Common myeloid progenitor, CD34-positive (primary cell): ENCODE results near the gene MORN1.
A peak's percentile ranks its signal among the peaks of the same experiment; 100 is the strongest.

Experiments
- CTCF ChIA-PET: fragments of 350-600 bp; sonication (Branson Sonifier 250); formaldehyde crosslinking; loops from one replicate; lab custom pipeline; 2021; ENCODE audit warnings: antibody characterized with exemption; lab: Charles Lee
- POLR2A ChIA-PET: fragments of 350-600 bp; sonication (Branson Sonifier 250); formaldehyde crosslinking; loops from one replicate; lab custom pipeline; 2021; ENCODE audit warnings: antibody characterized with exemption; lab: Charles Lee
- DNase-seq, 3 donors: peaks; one replicate each; pipeline versions ENCODE4 v3.0.0 to v3.0.0-alpha.2; 2013
- H3K27ac ChIP-seq, 2 experiments: 1 replicate in 1 of 2; 2 replicates in 1 of 2; pipeline ENCODE4 v1.7.0; 2013; ENCODE audit warnings: inconsistent platforms in 2 of 2, low read length in 2 of 2, mild to moderate bottlenecking in 2 of 2, low read depth in 1 of 2, moderate library complexity in 1 of 2; ENCODE audit not compliant: severe bottlenecking in 2 of 2, insufficient read depth in 1 of 2, poor library complexity in 1 of 2
- H3K27me3 ChIP-seq, 5 experiments: replicated peaks in 2 of 5; 1 replicate in 3 of 5; 2 replicates in 2 of 5; pipeline versions ENCODE4 v1.6.1 to v1.7.0; 2013; ENCODE audit warnings: low read length in 4 of 5, mild to moderate bottlenecking in 2 of 5, moderate library complexity in 2 of 5, inconsistent platforms in 1 of 5; ENCODE audit not compliant: insufficient read depth in 5 of 5, control insufficient read depth in 4 of 5
- H3K36me3 ChIP-seq, 4 experiments: 1 replicate in 2 of 4; 2 replicates in 2 of 4; pipeline versions ENCODE4 v1.6.1 to v1.7.0; 2013; ENCODE audit warnings: low read length in 3 of 4, control low read depth in 1 of 4, mild to moderate bottlenecking in 1 of 4; ENCODE audit not compliant: control insufficient read depth in 4 of 4, insufficient read depth in 4 of 4
- H3K4me1 ChIP-seq, 4 experiments: 1 replicate in 3 of 4; 2 replicates in 1 of 4; pipeline versions ENCODE4 v1.6.1 to v1.7.1; 2013; ENCODE audit warnings: low read length in 3 of 4, mild to moderate bottlenecking in 3 of 4, control low read depth in 1 of 4, inconsistent platforms in 1 of 4, moderate library complexity in 1 of 4; ENCODE audit not compliant: control insufficient read depth in 4 of 4, insufficient read depth in 4 of 4; ENCODE audit errors: control extremely low read depth in 1 of 4
- H3K4me3 ChIP-seq, 7 experiments: 1 replicate in 4 of 7; 2 replicates in 3 of 7; pipeline versions ENCODE4 v1.5.1 to v1.7.0; 2013; ENCODE audit warnings: mild to moderate bottlenecking in 7 of 7, low read length in 6 of 7, moderate library complexity in 6 of 7, inconsistent platforms in 2 of 7, low read depth in 2 of 7, control low read depth in 1 of 7; ENCODE audit not compliant: insufficient read depth in 4 of 7, control insufficient read depth in 1 of 7; ENCODE audit errors: extremely low read depth in 1 of 7
- H3K9me3 ChIP-seq, 5 experiments: 1 replicate in 4 of 5; 2 replicates in 1 of 5; pipeline versions ENCODE4 v1.6.1 to v1.7.1; 2013; ENCODE audit warnings: low read length in 4 of 5, mild to moderate bottlenecking in 2 of 5, inconsistent platforms in 1 of 5, low read depth in 1 of 5, moderate library complexity in 1 of 5; ENCODE audit not compliant: control insufficient read depth in 4 of 5, insufficient read depth in 2 of 5; ENCODE audit errors: control extremely low read depth in 1 of 5
- WGBS: methylation state at CpG from one replicate; pipeline ENCODE4 v1.1.5; 2013; ENCODE audit not compliant: insufficient coverage; 5-methylcytosine and 5-hydroxymethylcytosine counted together

Gene MORN1

GRCh38 chr1:2284932-2285331, 106.4 kb downstream of the MORN1 start:
- Histone ChIP-seq H3K36me3 (peaks cover 0 to 3% (median 0%) of the 10 kb centered on the region in 4 experiments), H3K9me3 (no peaks in the 10 kb centered on the region), H3K4me1 (peaks cover 4 to 31% (median 26%) of the 10 kb centered on the region in 4 experiments), H3K4me3 (no peak overlapping the region), H3K27me3 (no peaks in the 10 kb centered on the region), H3K27ac (no peak overlapping the region)
- ChIA-PET POLR2A (interaction anchor here (1.0 kb wide), 1 partner anchor 9 kb away, joined by 3 read pairs; no protein-coding TSS in a partner anchor), CTCF (interaction anchor here (1.2 kb wide), 1 partner anchor 109 kb away, joined by 3 read pairs; no protein-coding TSS in a partner anchor)
- no peak for DNase-seq
- 98% methylated on average over 8 of the region's 9 CpGs for WGBS

- no peak overlapping the region for H3K27ac ChIP-seq
- 92% methylated on average over 21 of the region's 27 CpGs for WGBS
Measured at GRCh38 chr1:2283991-2284895, 107.1 kb downstream of the MORN1 start.

GRCh38 chr1:2283371-2283990, 107.9 kb downstream of the MORN1 start:
- H3K9me3 ChIP-seq = no peaks in the 10 kb centered on the region

More at GRCh38 chr1:2283991-2284895, 107.1 kb downstream of the MORN1 start:
- no peak for DNase-seq
- no peaks in the 10 kb centered on the region for H3K9me3 ChIP-seq
- CTCF ChIA-PET = interaction anchor here (1.2 kb wide), 1 partner anchor 109 kb away, joined by 3 read pairs; no protein-coding TSS in a partner anchor
- POLR2A ChIA-PET = interaction anchor here (0.9 to 1.4 kb wide), 3 partner anchors 8 to 28 kb away, joined by 3 to 6 read pairs (median 4); no protein-coding TSS in a partner anchor
- peaks cover 0 to 3% (median 0%) of the 10 kb centered on the region in 4 experiments for H3K36me3 ChIP-seq
- H3K27me3 ChIP-seq = no peaks in the 10 kb centered on the region
- H3K4me1 ChIP-seq = peaks cover 4 to 31% (median 27%) of the 10 kb centered on the region in 4 experiments
- H3K4me3 ChIP-seq = no peak overlapping the region

GRCh38 chr1:2282556-2283270, 108.6 kb downstream of the MORN1 start:
- POLR2A ChIA-PET = interaction anchor here (1.4 kb wide), 1 partner anchor 18 kb away, joined by 6 read pairs; no protein-coding TSS in a partner anchor
- CTCF ChIA-PET = no interaction called here
- 98% methylated on average over 28 of the region's 29 CpGs for WGBS

More at GRCh38 chr1:2283371-2283990, 107.9 kb downstream of the MORN1 start:
- DNase-seq = no peak
- Histone ChIP-seq H3K4me3 (no peak overlapping the region), H3K27ac (no peak overlapping the region), H3K27me3 (no peaks in the 10 kb centered on the region), H3K4me1 (peaks cover 3 to 31% (median 27%) of the 10 kb centered on the region in 4 experiments), H3K36me3 (peaks cover 0 to 3% (median 0%) of the 10 kb centered on the region in 4 experiments)
- ChIA-PET POLR2A (interaction anchor here (0.9 to 1.4 kb wide), 2 partner anchors 17 to 27 kb away, joined by 4 to 6 read pairs; no protein-coding TSS in a partner anchor), CTCF (no interaction called here)
- 96% methylated on average over 19 of the region's 21 CpGs for WGBS

DNA sequence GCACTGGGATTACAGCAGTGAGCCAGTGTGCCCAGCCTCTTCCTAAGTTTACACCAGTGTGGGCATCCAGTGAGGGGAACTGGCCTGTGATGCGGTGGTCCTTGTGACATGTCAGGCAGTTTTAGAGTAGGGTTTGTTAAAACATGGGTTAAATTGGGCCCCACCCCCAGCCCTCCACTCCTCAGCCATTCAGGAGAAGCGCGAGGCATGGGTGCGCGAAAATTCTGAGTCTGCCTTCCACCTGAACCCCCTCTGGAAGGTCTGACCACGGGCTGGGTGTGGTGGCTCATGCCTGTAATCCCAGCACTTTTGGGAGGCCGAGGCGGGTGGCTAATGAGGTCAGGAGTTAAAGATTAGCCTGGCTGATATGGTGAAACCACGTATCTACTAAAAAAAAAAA, 111.5 kb downstream of the MORN1 start:
- H3K4me1 ChIP-seq = peaks cover 0 to 52% (median 50%) of the 10 kb centered on the region in 4 experiments
- H3K36me3 ChIP-seq = peaks cover 0 to 7% (median 3%) of the 10 kb centered on the region in 4 experiments
- H3K27me3 ChIP-seq = no peaks in the 10 kb centered on the region
- DNase-seq = peak in 2 of 3 donors; percentile 53 to 64
- CTCF ChIA-PET = interaction anchor here (1.5 kb wide), 1 partner anchor 9 kb away, joined by 3 read pairs; no protein-coding TSS in a partner anchor
- H3K27ac ChIP-seq = peak overlapping the region; percentile 25 to 54
- H3K4me3 ChIP-seq = peak overlapping the region in 4 of 7 experiments; percentile 3 to 62 (median 30)
- 64% methylated on average over 6 of the region's 9 CpGs for WGBS
- POLR2A ChIA-PET = interaction anchor here (0.6 to 2.6 kb wide), 6 partner anchors 9 to 35 kb away, joined by 4 to 20 read pairs (median 10); no protein-coding TSS in a partner anchor
- H3K9me3 ChIP-seq = no peaks in the 10 kb centered on the region

More at GRCh38 chr1:2282556-2283270, 108.6 kb downstream of the MORN1 start:
- Histone ChIP-seq H3K36me3 (peaks cover 0 to 5% (median 3%) of the 10 kb centered on the region in 4 experiments), H3K9me3 (no peaks in the 10 kb centered on the region), H3K4me1 (peaks cover 0 to 33% (median 30%) of the 10 kb centered on the region in 4 experiments), H3K27me3 (no peaks in the 10 kb centered on the region), H3K4me3 (no peak overlapping the region), H3K27ac (no peak overlapping the region)
- no peak for DNase-seq

- ChIA-PET CTCF (interaction anchor here (0.8 to 1.5 kb wide), 3 partner anchors 9 to 102 kb away, joined by 3 to 4 read pairs (median 3); no protein-coding TSS in a partner anchor), POLR2A (interaction anchor here (1.5 to 2.6 kb wide), 5 partner anchors 9 to 35 kb away, joined by 8 to 20 read pairs (median 10); no protein-coding TSS in a partner anchor)
- DNase-seq = peak; percentile 82 to 93 (median 92)
- Histone ChIP-seq H3K9me3 (no peaks in the 10 kb centered on the region), H3K4me3 (peak overlapping the region in 6 of 7 experiments; percentile 3 to 62 (median 29)), H3K4me1 (peaks cover 0 to 57% (median 53%) of the 10 kb centered on the region in 4 experiments), H3K36me3 (peaks cover 0 to 7% (median 3%) of the 10 kb centered on the region in 4 experiments), H3K27me3 (no peaks in the 10 kb centered on the region), H3K27ac (peak overlapping the region; percentile 25 to 54)
- 2% methylated on average over 6 of the region's 13 CpGs for WGBS
Measured at GRCh38 chr1:2279210-2279639, 112.1 kb downstream of the MORN1 start.
